H1 (cell line): ENCODE measurements around the gene MEF2A. TPM values are rescaled to one million over a fixed set of nuclear protein-coding genes. Genes with fewer than 3 reads are reported as not detected.
"Not testable (repeated sequence)": the region's sequence is repeated elsewhere in the genome, so short reads cannot be mapped to it uniquely, and the experiment has no call there.

Source experiments
- CTCF ChIA-PET: fragments of 300-600 bp; sonication (Branson Sonifier 250); formaldehyde crosslinking; loops from one replicate; lab custom pipeline; 2021; ENCODE audit not compliant: partially characterized antibody; lab: Charles Lee
- POLR2A ChIA-PET: fragments of 300-600 bp; sonication (Branson Sonifier 250); formaldehyde crosslinking; loops from one replicate; lab custom pipeline; 2021; ENCODE audit warnings: inconsistent platforms; ENCODE audit not compliant: partially characterized antibody; lab: Charles Lee
- DNase-seq, 2 experiments: peaks; one replicate each; pipeline versions ENCODE4 v3.0.0 to v3.0.0-alpha.2; 2010 to 2022; ENCODE audit warnings: low spot score in 2 of 2, low read depth in 1 of 2, mixed read lengths in 1 of 2
- FAIRE-seq: peaks from 2 replicates; lab custom pipeline; 2011; peaks lifted over from hg19 to GRCh38; lab: Jason Lieb, UNC
- H2AFZ ChIP-seq: 2 replicates; pipeline ENCODE4 v1.8.1; 2012; ENCODE audit warnings: low read length, inconsistent platforms
- H2AK5ac ChIP-seq: 2 replicates; pipeline ENCODE4 v1.6.1; 2013; ENCODE audit warnings: low read depth, low read length
- H2BK120ac ChIP-seq: replicated peaks from 2 replicates; pipeline ENCODE3; 2013; ENCODE audit warnings: low read depth, low read length, inconsistent platforms
- H2BK12ac ChIP-seq: 2 replicates; pipeline ENCODE4 v1.6.1; 2013; ENCODE audit warnings: low read depth, low read length
- H2BK15ac ChIP-seq: 2 replicates; pipeline ENCODE4 v1.6.1; 2013; ENCODE audit warnings: low read length
- H2BK20ac ChIP-seq: 2 replicates; pipeline ENCODE4 v1.6.1; 2013; ENCODE audit warnings: low read length
- H2BK5ac ChIP-seq: 2 replicates; pipeline ENCODE4 v1.6.1; 2013; ENCODE audit warnings: low read depth, low read length
- H3K14ac ChIP-seq: 2 replicates; pipeline ENCODE4 v1.6.1; 2013; ENCODE audit warnings: inconsistent platforms; ENCODE audit not compliant: insufficient read length
- H3K18ac ChIP-seq: 2 replicates; pipeline ENCODE4 v1.6.1; 2013; ENCODE audit warnings: low read length; ENCODE audit errors: extremely low read depth
- H3K23ac ChIP-seq: 2 replicates; pipeline ENCODE4 v1.6.1; 2013; ENCODE audit warnings: inconsistent platforms; ENCODE audit not compliant: insufficient read length
- H3K23me2 ChIP-seq: 2 replicates; pipeline ENCODE4 v1.6.1; 2013; ENCODE audit warnings: low read depth, low read length
- H3K27ac ChIP-seq: 2 replicates; pipeline ENCODE4 v1.6.1; 2011; ENCODE audit warnings: low read depth, low read length, inconsistent platforms
- H3K27me3 ChIP-seq, 4 experiments: replicated peaks in 1 of 4; 1 replicate in 1 of 4; 2 replicates in 3 of 4; pipeline versions ENCODE4 v1.6.1 to v1.8.1; 2011 to 2013; ENCODE audit warnings: low read length in 3 of 4, mild to moderate bottlenecking in 3 of 4, inconsistent platforms in 2 of 4, mixed read lengths in 2 of 4, moderate library complexity in 1 of 4; ENCODE audit not compliant: control insufficient read depth in 3 of 4, insufficient read depth in 3 of 4; ENCODE audit errors: extremely low read depth in 1 of 4
- H3K36me3 ChIP-seq, 4 experiments: 2 replicates each; pipeline versions ENCODE4 v1.6.1 to v1.8.1; 2011 to 2013; ENCODE audit warnings: mild to moderate bottlenecking in 4 of 4, low read length in 3 of 4, moderate library complexity in 2 of 4, control low read depth in 1 of 4, inconsistent platforms in 1 of 4; ENCODE audit not compliant: insufficient read depth in 4 of 4, control insufficient read depth in 2 of 4
- H3K4ac ChIP-seq: replicated peaks from 2 replicates; pipeline ENCODE3; 2013; ENCODE audit warnings: low read length, low read depth, mixed read lengths, inconsistent platforms; ENCODE audit not compliant: insufficient read length
- H3K4me1 ChIP-seq, 4 experiments: replicated peaks in 1 of 4; 1 replicate in 1 of 4; 2 replicates in 3 of 4; pipeline versions ENCODE4 v1.6.1 to v1.8.1; 2011 to 2013; ENCODE audit warnings: low read length in 3 of 4, inconsistent platforms in 2 of 4, mixed read lengths in 1 of 4; ENCODE audit not compliant: insufficient read depth in 4 of 4, control insufficient read depth in 3 of 4
- H3K4me2 ChIP-seq, 2 experiments: 2 replicates each; pipeline versions ENCODE4 v1.6.1 to v1.8.1; 2011 to 2013; ENCODE audit warnings: low read depth in 2 of 2, low read length in 2 of 2, control low read depth in 1 of 2, inconsistent platforms in 1 of 2, mild to moderate bottlenecking in 1 of 2; ENCODE audit not compliant: insufficient read depth in 1 of 2
- H3K4me3 ChIP-seq, 4 experiments: fragments of 200-600, 300-600 bp in 1 of 4; sonication (generic), shearing (Covaris generic), sonication (Bioruptor Twin) in 1 of 4; 2 replicates each; pipeline versions ENCODE4 v1.5.1 to v1.8.1; 2011 to 2016; ENCODE audit warnings: low read length in 4 of 4, low read depth in 3 of 4, control low read depth in 2 of 4, inconsistent platforms in 2 of 4, mild to moderate bottlenecking in 2 of 4, mixed read lengths in 1 of 4, moderate library complexity in 1 of 4; ENCODE audit not compliant: insufficient read depth in 2 of 4; ENCODE audit errors: extremely low read depth in 1 of 4
- H3K56ac ChIP-seq: replicated peaks from 2 replicates; pipeline ENCODE3; 2013; ENCODE audit warnings: low read depth, mild to moderate bottlenecking, mixed read lengths, low read length, inconsistent platforms; ENCODE audit not compliant: insufficient read length
- H3K79me1 ChIP-seq: 2 replicates; pipeline ENCODE4 v1.6.1; 2013; ENCODE audit warnings: low read depth, low read length, control low read depth
- H3K79me2 ChIP-seq, 2 experiments: 2 replicates each; pipeline versions ENCODE4 v1.6.1 to v1.8.1; 2012 to 2013; ENCODE audit warnings: low read length in 2 of 2, mild to moderate bottlenecking in 2 of 2, inconsistent platforms in 1 of 2; ENCODE audit not compliant: insufficient read depth in 2 of 2, control insufficient read depth in 1 of 2
- H3K9ac ChIP-seq, 4 experiments: replicated peaks in 1 of 4; 1 replicate in 1 of 4; 2 replicates in 3 of 4; pipeline versions ENCODE4 v1.6.1 to v1.8.1; 2011 to 2013; ENCODE audit warnings: low read depth in 3 of 4, low read length in 3 of 4, control low read depth in 2 of 4, mild to moderate bottlenecking in 2 of 4, moderate library complexity in 2 of 4, inconsistent platforms in 1 of 4; ENCODE audit errors: extremely low read depth in 1 of 4
- H3K9me3 ChIP-seq, 2 experiments: 2 replicates each; pipeline versions ENCODE4 v1.6.1 to v1.8.1; 2012 to 2013; ENCODE audit warnings: mild to moderate bottlenecking in 2 of 2, moderate library complexity in 2 of 2, control low read depth in 1 of 2, inconsistent platforms in 1 of 2, low read depth in 1 of 2, low read length in 1 of 2, mixed read lengths in 1 of 2; ENCODE audit not compliant: insufficient read depth in 2 of 2
- H4K20me1 ChIP-seq, 2 experiments: replicated peaks in 1 of 2; 2 replicates each; pipeline versions ENCODE3 to v1.8.1; 2011 to 2013; ENCODE audit warnings: inconsistent platforms in 2 of 2, low read length in 2 of 2, mild to moderate bottlenecking in 1 of 2; ENCODE audit not compliant: insufficient read depth in 2 of 2, control insufficient read depth in 1 of 2
- H4K5ac ChIP-seq: 2 replicates; pipeline ENCODE4 v1.6.1; 2013; ENCODE audit warnings: low read length, low read depth, mixed read lengths, inconsistent platforms; ENCODE audit not compliant: insufficient read length
- H4K8ac ChIP-seq: 2 replicates; pipeline ENCODE4 v1.8.0; 2013; ENCODE audit warnings: mild to moderate bottlenecking, moderate library complexity, low read length, inconsistent platforms; ENCODE audit not compliant: insufficient read depth; ENCODE audit errors: extremely low read depth
- H4K91ac ChIP-seq: replicated peaks from 2 replicates; pipeline ENCODE3; 2013; ENCODE audit warnings: low read length, mixed read lengths, inconsistent platforms; ENCODE audit not compliant: insufficient read length
- WGBS, 2 experiments: shearing (Covaris generic) in 1 of 2; methylation state at CpG; one replicate each; pipeline versions ENCODE4 v1.1.6 to v1.1.7; 2013 to 2015; ENCODE audit warnings: low lambda C conversion rate in 2 of 2, mixed read lengths in 2 of 2, inconsistent platforms in 1 of 2, low coverage in 1 of 2, missing lambda C conversion rate in 1 of 2; ENCODE audit not compliant: insufficient replicate concordance in 2 of 2, insufficient coverage in 1 of 2, insufficient read length in 1 of 2; ENCODE audit errors: extremely low coverage in 1 of 2, missing lambda C conversion rate in 1 of 2; 5-methylcytosine and 5-hydroxymethylcytosine counted together
- polyA plus RNA-seq, 7 experiments: library from polyadenylated mRNA; depleted of rRNA in 3 of 7; stranded (reverse) in 5 of 7; unstranded in 2 of 7; fragments of >200 nt in 5 of 7; fragments of 200-250 nt in 2 of 7; gene quantifications; 1 replicate in 5 of 7; 2 replicates in 1 of 7; 4 replicates in 1 of 7; pipeline versions ENCODE4 v1.2.1 to v1.2.3, GENCODE V29; 2011 to 2013; ENCODE audit warnings: missing spikeins in 2 of 7, mixed read lengths in 2 of 7
- total RNA-seq: library from RNA; stranded (reverse); fragmentation: NEBNext Ultra II Directional; extraction: Animal tissue kit (Norgen Biotek cat#: 25700); gene quantifications from 2 replicates; pipeline ENCODE4 v1.2.1, GENCODE V29; 2021

The MEF2A gene
- total and polyA plus RNA-seq, 2 of the 8 experiments (the other 6 are each of a cell fraction or from before 2014, with no cell fraction given): 15.6 to 22.5 TPM

DNA sequence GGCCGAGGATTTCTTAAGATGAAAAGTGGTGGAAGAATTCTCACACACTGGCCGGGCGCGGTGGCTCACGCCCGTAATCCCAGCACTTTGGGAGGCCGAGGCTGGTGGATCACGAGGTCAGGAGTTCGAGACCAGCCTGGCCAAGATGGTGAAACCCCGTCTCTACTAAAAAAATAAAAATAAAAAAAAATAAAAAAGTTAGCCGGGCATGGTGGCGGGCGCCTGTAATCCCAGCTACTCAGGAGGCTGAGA, 168.2 kb downstream of the MEF2A start:
- H3K4ac ChIP-seq, H3K79me2 ChIP-seq, H2AK5ac ChIP-seq, H2BK20ac ChIP-seq, H4K5ac ChIP-seq, H2BK120ac ChIP-seq, H4K20me1 ChIP-seq, H3K23me2 ChIP-seq, H3K18ac ChIP-seq, POLR2A ChIA-PET, H3K14ac ChIP-seq, H3K56ac ChIP-seq, H2BK15ac ChIP-seq, DNase-seq, H2BK5ac ChIP-seq, H4K91ac ChIP-seq, H3K9me3 ChIP-seq, H3K79me1 ChIP-seq, H3K36me3 ChIP-seq, FAIRE-seq, H3K23ac ChIP-seq, H2BK12ac ChIP-seq: not testable (repeated sequence)
- Histone ChIP-seq H3K27me3 (peaks cover 0 to 10% (median 3%) of the 10 kb centered on the region in 4 experiments; a peak in 4 of 7 replicates), H4K8ac (peak overlapping the region; percentile 95; the same call in 1 of the 2 replicates), H3K4me1 (peaks cover 2 to 23% (median 6%) of the 10 kb centered on the region in 4 experiments; a peak in 5 of 7 replicates), H3K9ac (peak overlapping the region in 1 of 4 experiments; percentile 50; a peak in 2 of 7 replicates), H3K27ac (peak overlapping the region; percentile 83), H3K4me2 (peak overlapping the region; percentile 79), H3K4me3 (peak overlapping the region; percentile 32 to 64 (median 47); a peak in 6 of 8 replicates), H2AFZ (0 out of 2 replicates have a peak overlapping the region, but pooled peaks have one; percentile 95)
- WGBS, 2 experiments: 90% methylated on average over 13 of the region's 13 CpGs; no CpG with 5 or more reads in 1 of the 2 experiments
- CTCF ChIA-PET: interaction anchor here (0.8 to 12.7 kb wide), 4 partner anchors 20 to 389 kb away, joined by 3 to 92 read pairs (median 4); no protein-coding TSS in a partner anchor
